Neural progenitor cell (in vitro differentiated cells): Measurements from ENCODE around the gene INTS4.

ENCODE experiments used
- EZH2 ChIP-seq: fragments of 200-600 bp; sonication (generic); IDR thresholded peaks from 2 replicates; pipeline ENCODE4 v1.6.1; 2017; ENCODE audit warnings: antibody characterized with exemption, mild to moderate bottlenecking, moderate library complexity
- EZH2phosphoT487 ChIP-seq: fragments of 200-600 bp; sonication (generic); IDR thresholded peaks from 2 replicates; pipeline ENCODE4 v1.6.1; 2017; ENCODE audit warnings: antibody characterized with exemption
- TF ChIP-seq, protein P1 (sequence below): fragments of 200-600 bp; sonication (generic); IDR thresholded peaks from 2 replicates; pipeline ENCODE4 v1.5.1; 2017; ENCODE audit warnings: antibody characterized with exemption, mild to moderate bottlenecking

DNA sequence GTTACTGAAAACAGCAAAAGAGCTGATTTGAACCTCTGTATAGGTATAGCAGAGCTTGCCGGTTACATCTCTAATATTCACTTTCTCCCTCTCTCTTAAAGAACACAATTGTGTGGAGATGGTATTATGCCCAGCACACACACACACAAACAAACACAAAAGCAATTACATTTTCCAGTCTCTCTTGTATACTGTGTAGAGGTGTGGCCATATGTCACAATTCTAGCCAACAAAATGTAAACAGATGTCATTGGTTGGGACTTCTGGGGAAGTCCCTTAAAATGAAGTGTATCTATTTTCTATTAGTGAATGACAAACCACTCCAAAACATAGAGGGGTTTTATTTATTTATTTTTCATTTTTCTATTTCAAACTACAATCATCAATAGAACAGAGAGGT, 15.8 kb upstream of the INTS4 start:
- TF ChIP-seq, protein P1, sequence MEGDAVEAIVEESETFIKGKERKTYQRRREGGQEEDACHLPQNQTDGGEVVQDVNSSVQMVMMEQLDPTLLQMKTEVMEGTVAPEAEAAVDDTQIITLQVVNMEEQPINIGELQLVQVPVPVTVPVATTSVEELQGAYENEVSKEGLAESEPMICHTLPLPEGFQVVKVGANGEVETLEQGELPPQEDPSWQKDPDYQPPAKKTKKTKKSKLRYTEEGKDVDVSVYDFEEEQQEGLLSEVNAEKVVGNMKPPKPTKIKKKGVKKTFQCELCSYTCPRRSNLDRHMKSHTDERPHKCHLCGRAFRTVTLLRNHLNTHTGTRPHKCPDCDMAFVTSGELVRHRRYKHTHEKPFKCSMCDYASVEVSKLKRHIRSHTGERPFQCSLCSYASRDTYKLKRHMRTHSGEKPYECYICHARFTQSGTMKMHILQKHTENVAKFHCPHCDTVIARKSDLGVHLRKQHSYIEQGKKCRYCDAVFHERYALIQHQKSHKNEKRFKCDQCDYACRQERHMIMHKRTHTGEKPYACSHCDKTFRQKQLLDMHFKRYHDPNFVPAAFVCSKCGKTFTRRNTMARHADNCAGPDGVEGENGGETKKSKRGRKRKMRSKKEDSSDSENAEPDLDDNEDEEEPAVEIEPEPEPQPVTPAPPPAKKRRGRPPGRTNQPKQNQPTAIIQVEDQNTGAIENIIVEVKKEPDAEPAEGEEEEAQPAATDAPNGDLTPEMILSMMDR, result no peak
- TF ChIP-seq EZH2phosphoT487 (no peak), EZH2 (no peak)
